ENCODE measurements around the gene STT3B.

The STT3B gene

GRCh38 chr3:31639828-31640227 lies 107.1 kb downstream of the STT3B start:
- no peak for DNase-seq (ENCODE audit: low spot score)
- TF ChIP-seq CTCF (IDR thresholded peaks at IDR 0.05; ENCODE audit: extremely low read depth, missing control alignments), result no peak

- DNase-seq (ENCODE audit: low spot score), result no peak
- TF ChIP-seq CTCF (IDR thresholded peaks at IDR 0.05; ENCODE audit: extremely low read depth, missing control alignments), result no peak
These were observed 112.5 kb downstream of the STT3B start for GRCh38 chr3:31645256-31645655.

GRCh38 chr3:31648286-31648968 lies 115.7 kb downstream of the STT3B start:
- no peak for TF ChIP-seq CTCF (IDR thresholded peaks at IDR 0.05; ENCODE audit: extremely low read depth, missing control alignments)
- DNase-seq (ENCODE audit: low spot score), result no peak

GRCh38 chr3:31652296-31652695 lies 119.6 kb downstream of the STT3B start:
- no peak for TF ChIP-seq CTCF (IDR thresholded peaks at IDR 0.05; ENCODE audit: extremely low read depth, missing control alignments)
- DNase-seq (ENCODE audit: low spot score), result no peak

GRCh38 chr3:31653464-31653863 lies 120.7 kb downstream of the STT3B start:
- DNase-seq (ENCODE audit: low spot score), result no peak
- TF ChIP-seq CTCF (IDR thresholded peaks at IDR 0.05; ENCODE audit: extremely low read depth, missing control alignments), result no peak

- no peak for TF ChIP-seq CTCF (IDR thresholded peaks at IDR 0.05; ENCODE audit: extremely low read depth, missing control alignments)
- no peak for DNase-seq (ENCODE audit: low spot score)
These were observed 122.3 kb downstream of the STT3B start for GRCh38 chr3:31654998-31655397.

GRCh38 chr3:31659246-31659645 lies 126.5 kb downstream of the STT3B start:
- no peak for DNase-seq (ENCODE audit: low spot score)
- no peak for TF ChIP-seq CTCF (IDR thresholded peaks at IDR 0.05; ENCODE audit: extremely low read depth, missing control alignments)
